Astrocyte of the hippocampus (primary cell): ENCODE results near the gene GSAP.
"Not testable (repeated sequence)": the region's sequence is repeated elsewhere in the genome, so short reads cannot be mapped to it uniquely, and the experiment has no call there.

Source experiments
- DNase-seq: peaks from one replicate; pipeline ENCODE4 v3.0.0; 2011; ENCODE audit warnings: low read depth, low spot score

The GSAP gene

DNA sequence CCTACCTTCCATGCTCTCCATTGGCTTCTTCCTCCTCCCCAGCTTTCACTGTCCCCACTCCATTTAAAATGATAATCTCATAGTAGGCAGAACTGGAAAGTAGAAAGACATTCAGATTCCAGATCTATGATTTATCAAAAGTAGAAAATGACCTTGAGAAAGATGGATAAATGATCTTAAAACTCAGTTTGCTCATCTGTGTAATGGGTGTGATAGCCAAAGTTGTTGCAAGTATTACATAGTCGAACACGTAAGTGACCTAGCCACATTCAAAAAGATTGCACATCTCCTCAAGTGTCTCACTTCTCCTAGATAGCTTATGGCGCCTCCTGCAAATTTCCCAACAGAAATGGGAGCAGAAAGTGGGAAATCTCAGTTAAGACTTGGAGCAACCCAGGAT is 126.8 kb downstream of the GSAP start:
- DNase-seq, result no peak

DNA sequence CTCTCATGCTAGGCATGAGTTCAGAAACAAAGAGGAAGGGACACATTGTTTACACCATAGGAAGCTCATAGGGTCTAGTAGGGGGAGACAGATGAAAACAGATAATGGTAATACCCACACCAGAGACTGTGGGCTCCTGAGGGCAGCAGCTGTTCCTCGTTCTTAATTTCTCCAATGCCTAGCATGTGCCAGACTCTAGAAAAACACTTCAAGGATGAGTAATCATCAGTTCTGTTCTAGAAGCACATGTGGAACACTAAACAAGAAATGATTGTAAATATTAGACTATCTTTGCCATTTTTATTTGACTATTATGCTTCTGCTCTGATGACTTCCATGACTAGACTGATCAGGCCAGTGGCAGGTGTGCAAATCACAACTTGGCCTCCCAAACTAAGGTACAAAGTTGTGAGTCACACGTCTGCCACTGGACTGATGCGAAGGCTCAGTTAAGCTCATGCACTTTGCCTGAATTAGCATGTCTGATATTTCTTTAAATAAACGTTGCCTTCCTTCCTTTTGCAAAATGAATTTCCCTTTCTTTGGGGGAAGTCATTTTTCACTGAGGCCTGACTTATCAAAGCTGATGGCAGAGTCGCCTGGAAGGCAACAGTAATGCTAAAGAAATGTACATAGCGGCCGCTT is 127.4 kb downstream of the GSAP start:
- DNase-seq, result no peak

DNA sequence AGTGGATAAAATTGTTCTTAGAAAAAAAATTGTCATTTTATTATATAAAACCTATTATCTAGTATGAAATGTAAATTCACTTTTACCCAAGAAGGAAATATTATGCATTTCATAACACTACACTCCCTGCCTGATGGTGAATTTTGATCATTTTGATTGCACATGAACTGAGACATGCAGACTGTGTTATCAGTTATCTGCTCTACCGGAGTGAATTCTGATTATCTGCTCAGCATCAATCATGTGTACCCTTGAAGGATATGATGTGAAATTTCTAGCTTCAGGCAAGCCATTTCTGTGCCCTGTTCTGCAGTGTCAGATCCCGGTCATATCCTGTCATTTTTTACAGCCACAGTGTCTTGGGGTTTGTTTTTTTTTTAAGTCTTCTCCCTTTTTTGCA is 131.5 kb downstream of the GSAP start:
- DNase-seq, result no peak

DNA sequence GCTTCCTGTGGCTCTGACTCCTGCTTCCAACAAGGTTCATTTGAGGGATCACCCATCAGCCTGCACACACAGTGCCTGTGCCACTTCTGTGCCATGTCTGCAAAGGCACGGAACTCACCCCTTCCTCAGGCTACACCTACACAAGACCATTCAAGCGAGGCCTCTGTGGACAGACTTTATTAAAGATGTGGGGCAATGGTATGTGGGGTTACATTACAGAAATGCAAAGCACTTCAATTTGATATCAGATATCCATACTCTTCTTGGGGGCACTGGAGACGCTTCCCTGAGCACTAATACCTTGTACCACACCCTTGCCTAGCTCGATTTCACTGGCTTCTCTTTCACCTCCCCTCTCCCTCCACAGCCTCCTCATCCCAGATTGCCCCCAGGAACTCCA is 132.1 kb downstream of the GSAP start:
- DNase-seq, result no peak

DNA sequence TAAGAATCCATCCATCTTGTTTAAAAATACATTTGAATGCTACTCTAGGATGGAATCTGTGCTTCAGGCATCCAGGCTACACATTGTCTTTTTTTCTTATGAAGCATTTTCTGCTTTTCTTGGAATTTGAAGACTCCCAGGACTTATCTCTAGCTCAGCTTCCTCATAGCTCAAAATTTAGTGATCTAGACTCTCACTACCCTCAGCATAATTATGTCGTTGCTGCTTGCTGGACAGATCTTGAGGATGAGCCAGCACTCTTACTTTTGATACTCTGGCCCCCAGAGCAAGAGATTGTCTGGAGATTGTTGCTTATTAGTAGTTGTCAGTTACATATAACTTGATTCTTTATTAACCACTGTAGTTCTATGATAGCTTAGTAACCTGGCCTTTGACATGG is 133.3 kb downstream of the GSAP start:
- no peak for DNase-seq

DNA sequence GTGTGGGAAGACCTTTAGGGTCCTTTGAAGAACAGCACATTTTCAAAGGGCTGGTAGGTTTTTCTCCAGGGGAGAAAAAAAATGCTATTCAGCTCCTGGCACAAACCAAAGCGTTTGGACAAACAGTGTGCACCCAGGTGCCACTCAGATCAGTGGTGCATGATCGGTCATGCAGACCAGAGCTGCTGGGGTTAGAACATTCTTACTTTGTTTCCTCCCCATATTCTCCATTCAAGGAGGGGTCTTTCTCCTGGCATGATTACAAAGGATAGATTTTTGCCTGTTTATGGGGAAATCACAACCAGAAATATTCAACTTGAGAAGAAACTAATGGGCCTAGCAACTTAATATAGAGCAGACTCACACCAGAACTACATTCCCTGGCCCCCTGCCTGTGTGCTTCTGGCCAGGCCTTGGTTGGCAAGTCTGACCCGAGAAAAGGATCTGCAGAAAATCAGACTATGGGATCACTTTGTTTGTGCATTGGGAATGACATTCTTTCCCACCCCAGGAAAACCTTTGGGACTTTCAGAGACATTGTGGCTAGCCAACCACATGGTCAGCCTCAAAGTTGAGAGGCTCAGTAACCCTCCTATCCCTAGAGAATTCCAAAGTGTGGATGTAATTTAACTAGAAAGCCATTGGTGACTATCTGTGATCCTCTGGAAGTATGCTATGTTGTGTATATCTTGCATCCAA is 134.2 kb downstream of the GSAP start:
- DNase-seq, result peak; percentile 67

DNA sequence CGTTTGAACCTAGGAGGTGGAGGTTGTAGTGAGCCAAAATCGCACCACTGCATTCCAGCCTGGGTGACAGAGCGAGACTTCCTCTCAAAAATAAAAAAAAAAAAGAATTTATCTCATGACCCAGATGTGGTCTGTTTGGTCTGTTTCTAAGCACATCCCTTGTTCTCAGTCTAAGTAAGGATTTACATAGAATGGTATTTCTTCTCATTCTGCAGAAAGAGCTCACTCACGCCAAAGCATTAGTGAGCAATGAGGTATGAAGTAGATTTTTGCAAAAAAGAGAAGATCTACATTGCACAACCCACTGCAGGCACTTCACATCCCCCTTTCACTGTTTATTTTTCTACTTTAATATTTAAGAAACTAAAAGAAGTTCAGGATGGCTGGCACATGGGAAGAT is 140.0 kb downstream of the GSAP start:
- DNase-seq, result no peak

DNA sequence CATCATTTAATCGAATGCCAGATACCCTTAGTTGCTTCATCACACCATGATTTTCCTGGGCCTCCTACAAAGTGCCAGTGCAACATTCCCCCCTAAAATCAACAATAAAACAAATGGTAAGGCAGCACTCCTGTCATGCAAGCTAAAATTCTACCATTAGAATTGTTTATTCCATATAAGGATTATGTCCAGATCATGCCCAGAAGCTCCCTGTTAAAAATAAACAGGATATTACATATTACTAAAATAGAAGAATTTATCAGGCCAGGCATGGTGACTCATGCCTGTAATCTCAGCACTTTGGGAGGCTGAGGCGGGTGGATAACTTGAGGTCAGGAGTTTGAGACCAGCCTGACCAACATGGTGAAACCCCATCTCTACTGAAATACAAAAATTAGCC is 140.5 kb downstream of the GSAP start:
- not testable (repeated sequence) for DNase-seq

DNA sequence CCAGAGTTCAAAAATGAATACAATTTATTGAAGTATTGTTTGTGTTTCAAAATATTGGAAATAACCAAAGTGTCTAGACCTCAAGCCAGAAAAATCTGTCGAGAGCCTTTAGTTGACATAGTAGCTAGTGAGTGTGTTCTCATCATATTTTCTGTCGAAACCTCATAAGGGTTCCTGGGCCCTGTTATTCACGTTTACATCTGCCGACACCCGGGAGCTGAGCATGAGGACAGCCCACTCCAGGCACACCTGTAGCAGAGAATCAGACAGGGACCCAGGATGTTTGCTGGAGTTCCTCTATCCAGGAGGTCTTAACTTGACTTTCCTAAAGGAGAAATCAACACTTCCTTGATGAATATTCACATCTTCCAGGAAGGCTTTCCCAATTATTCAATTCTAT is 144.4 kb downstream of the GSAP start:
- DNase-seq, result no peak

DNA sequence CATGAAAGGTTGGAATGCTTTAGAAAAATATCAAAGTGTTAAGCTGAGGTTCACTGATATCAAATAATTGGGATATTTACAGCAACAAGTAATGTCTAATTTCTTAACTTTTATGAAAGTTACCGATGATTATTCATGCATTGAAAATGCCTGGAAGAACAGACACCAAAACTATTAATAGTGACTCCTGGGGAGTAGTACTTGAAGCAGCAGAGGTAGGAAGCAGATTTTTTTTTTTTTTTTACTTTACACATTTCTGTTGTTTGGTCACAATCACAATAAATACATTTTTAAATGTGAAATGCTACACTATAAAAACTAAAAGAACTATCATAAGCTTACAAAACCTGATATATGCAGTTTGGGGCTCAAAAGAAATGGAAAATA is 146.1 kb downstream of the GSAP start:
- DNase-seq, result no peak

DNA sequence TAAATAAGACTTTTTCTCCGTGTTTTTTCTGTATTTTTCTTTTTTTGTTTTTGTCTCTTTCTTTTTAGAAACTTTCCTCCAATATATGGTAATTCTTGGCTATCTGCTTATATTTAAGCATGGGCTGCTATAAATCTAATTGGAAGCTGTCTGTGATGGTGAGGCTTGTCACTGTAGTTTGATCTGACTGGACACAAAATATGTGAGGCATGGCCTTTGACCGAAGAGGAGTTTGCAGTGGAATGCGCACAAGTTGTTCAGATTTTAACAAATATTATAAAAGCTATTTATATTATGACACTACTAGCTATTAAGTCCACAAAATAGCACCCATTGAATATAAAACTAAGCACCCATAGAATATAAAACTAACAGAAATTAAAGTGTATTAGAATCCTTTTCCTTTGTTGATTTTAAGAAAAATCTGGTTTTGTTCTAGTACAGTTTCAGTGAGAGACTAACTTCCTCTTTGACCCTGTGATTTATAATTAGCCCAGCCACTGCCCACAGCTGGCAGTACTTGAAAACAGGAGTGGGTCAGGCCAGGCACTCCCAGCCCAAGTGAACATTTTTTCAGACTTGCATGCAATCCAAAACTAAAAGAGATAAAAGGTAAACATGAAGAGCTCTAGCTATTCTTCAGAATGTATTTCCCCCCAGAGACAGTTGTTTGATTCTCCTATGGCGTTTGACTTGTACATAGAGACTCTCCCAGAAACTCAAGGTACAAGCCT is 146.6 kb downstream of the GSAP start:
- DNase-seq, result no peak

DNA sequence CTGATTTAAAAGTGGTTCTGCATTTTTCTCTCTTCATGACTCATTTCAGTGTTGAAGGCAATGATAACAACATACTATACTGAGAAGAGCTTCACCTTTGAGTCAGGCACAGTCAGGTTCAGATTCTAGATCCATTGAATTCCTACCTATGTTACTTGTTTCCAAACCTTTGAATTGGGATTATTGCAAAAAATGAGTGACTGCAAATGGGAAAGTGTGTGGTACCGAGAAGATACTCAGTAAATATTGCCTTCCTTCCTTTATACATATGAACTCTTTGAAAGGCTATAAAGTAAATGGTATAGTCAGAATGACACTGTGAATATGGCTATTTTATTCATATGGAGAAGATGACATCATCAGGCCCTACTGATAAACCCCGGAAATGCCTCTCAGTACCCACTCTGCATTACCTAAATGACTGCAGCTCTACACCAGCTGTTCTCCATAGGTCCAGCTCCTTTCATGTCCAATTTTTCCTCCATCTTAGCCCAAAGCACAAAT is 149.8 kb downstream of the GSAP start:
- DNase-seq, result no peak

DNA sequence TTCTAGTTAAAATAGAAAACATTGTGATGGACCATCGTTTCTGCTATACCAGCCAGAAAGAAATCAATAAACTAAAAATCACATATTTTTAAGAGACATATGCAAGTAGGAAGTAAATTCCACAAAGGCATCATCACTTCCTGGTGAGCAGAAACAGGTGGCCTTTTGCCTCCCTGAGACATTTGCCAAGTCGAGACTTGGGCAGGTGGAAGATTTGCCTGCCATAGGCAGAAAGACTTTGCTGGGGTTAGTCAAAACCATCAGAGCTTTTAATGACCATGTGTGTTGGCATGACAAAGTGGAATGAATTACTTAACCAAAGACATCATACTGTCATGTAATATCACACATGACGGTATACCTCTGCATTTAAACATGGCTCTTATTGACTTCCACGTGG is 150.5 kb downstream of the GSAP start:
- no peak for DNase-seq

DNA sequence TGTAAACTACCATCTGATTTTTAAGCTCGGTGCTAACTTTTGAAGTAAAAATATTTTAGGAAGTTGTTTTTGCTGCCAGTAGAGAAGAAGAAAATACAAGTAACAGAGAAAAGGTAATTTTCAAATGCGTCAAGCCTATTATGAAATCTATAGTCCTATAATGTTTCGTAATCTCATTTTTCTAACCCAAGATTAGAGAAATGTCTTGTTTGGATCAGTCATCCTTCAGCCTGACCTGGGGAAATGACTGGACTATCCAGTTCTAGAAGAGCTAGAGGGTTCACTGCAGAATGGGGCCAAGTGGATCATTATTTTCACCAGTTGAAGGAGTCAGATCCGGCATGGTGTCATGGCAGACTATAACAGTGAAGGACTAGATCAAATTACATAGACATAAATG is 153.8 kb downstream of the GSAP start:
- no peak for DNase-seq
